GM06990 (cell line): ENCODE data around the gene PCDHA8.

ENCODE experiments used
- DNase-seq: peaks from one replicate; pipeline ENCODE4 v3.0.0-alpha.2; 2011; ENCODE audit not compliant: insufficient read length; ENCODE audit errors: extremely low read depth
- H3K27me3 ChIP-seq: replicated peaks from 2 replicates; pipeline ENCODE4 v1.6.0; 2011; ENCODE audit warnings: low read length; ENCODE audit not compliant: control insufficient read depth, insufficient read depth
- H3K36me3 ChIP-seq: 2 replicates; pipeline ENCODE4 v1.5.1; 2011; ENCODE audit warnings: low read length; ENCODE audit not compliant: control insufficient read depth, insufficient read depth
- H3K4me3 ChIP-seq: replicated peaks from 2 replicates; pipeline ENCODE4 v1.5.1; 2011; ENCODE audit warnings: low read depth, mild to moderate bottlenecking, control low read depth, low read length
- TF ChIP-seq, protein P1 (sequence below): IDR thresholded peaks from 2 replicates; pipeline ENCODE4 v1.5.1; 2011; ENCODE audit warnings: low read length, control low read depth, mild to moderate bottlenecking, inconsistent platforms; ENCODE audit not compliant: insufficient read depth, poor library complexity, severe bottlenecking

Gene PCDHA8

DNA sequence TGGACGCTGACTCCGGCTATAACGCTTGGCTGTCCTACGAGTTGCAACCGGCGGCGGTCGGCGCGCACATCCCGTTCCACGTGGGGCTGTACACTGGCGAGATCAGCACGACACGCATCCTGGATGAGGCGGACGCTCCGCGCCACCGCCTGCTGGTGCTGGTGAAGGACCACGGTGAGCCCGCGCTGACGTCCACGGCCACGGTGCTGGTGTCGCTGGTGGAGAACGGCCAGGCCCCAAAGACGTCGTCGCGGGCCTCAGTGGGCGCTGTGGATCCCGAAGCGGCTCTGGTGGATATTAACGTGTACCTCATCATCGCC lies 36.2 kb downstream of the PCDHA8 start:
- no peak for DNase-seq
- TF ChIP-seq, protein P1, sequence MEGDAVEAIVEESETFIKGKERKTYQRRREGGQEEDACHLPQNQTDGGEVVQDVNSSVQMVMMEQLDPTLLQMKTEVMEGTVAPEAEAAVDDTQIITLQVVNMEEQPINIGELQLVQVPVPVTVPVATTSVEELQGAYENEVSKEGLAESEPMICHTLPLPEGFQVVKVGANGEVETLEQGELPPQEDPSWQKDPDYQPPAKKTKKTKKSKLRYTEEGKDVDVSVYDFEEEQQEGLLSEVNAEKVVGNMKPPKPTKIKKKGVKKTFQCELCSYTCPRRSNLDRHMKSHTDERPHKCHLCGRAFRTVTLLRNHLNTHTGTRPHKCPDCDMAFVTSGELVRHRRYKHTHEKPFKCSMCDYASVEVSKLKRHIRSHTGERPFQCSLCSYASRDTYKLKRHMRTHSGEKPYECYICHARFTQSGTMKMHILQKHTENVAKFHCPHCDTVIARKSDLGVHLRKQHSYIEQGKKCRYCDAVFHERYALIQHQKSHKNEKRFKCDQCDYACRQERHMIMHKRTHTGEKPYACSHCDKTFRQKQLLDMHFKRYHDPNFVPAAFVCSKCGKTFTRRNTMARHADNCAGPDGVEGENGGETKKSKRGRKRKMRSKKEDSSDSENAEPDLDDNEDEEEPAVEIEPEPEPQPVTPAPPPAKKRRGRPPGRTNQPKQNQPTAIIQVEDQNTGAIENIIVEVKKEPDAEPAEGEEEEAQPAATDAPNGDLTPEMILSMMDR = no peak
- no peak overlapping the region for H3K4me3 ChIP-seq
- no peaks in the 10 kb centered on the region for H3K36me3 ChIP-seq
- H3K27me3 ChIP-seq = no peaks in the 10 kb centered on the region

DNA sequence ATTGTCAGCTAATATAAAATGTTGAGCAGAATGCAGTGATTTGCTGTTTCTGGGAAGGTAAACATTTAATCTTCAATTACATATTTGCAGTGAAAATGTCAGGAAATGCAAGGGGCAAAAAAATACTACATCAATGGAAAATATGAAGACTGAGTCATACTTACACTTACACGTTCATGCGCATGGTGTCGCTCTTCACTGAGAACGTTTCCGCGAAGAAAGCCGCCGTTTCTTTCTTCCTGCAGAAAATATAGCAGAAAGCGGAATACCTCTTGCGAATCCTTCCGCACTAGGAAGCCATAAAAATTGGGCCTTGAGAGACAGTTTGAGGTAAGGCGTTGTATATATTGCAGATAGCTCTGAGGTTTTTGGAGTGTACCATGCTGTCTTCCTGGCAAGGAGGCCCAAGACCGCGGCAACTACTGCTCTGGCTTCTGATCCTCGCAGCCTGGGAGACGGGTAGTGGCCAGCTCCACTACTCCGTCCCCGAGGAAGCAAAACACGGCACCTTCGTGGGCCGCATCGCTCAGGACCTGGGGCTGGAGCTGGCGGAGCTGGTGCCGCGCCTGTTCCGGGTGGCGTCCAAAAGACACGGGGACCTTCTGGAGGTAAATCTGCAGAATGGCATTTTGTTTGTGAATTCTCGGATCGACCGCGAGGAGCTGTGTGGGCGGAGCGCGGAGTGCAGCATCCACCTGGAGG lies 41.1 kb downstream of the PCDHA8 start, which contains the start of gene PCDHA13:
Gene PCDHA13 (plus strand): TSS at position 236 of the 702 bp plus-strand sequence. CDS start 145 bp downstream, at position 381.
- H3K4me3 ChIP-seq = no peak within 1 kb of the TSS
- H3K36me3 ChIP-seq = no peaks in the 10 kb centered on the region
- DNase-seq = no peak
- TF ChIP-seq, protein P1 = no peak
- no peaks in the 10 kb centered on the region for H3K27me3 ChIP-seq

DNA sequence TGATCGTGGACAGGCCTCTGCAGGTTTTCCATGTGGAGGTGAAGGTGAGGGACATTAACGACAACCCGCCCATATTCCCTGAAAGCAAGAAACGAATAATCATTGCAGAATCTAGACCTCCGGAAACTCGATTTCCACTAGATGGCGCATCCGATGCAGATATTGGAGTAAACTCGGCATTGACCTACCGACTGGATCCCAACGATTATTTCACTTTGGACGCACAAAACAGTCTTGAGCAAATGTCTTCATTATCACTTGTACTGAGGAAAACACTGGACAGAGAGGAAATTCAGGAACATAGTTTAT lies 41.6 kb downstream of the PCDHA8 start:
- TF ChIP-seq, protein P1 = no peak
- Histone ChIP-seq H3K27me3 (no peaks in the 10 kb centered on the region), H3K4me3 (no peak overlapping the region), H3K36me3 (no peaks in the 10 kb centered on the region)
- DNase-seq = no peak

DNA sequence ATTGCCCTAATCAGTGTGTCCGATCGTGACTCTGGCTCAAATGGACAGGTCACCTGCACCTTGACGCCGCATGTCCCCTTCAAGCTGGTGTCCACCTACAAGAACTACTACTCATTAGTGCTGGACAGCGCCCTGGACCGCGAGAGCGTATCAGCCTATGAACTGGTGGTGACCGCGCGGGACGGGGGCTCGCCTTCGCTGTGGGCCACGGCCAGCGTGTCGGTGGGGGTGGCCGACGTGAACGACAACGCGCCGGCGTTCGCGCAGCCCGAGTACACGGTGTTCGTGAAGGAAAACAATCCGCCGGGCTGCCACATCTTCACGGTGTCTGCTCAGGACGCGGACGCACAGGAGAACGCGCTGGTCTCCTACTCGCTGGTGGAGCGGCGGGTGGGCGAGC lies 42.4 kb downstream of the PCDHA8 start:
- no peak for DNase-seq
- TF ChIP-seq, protein P1 = no peak

DNA sequence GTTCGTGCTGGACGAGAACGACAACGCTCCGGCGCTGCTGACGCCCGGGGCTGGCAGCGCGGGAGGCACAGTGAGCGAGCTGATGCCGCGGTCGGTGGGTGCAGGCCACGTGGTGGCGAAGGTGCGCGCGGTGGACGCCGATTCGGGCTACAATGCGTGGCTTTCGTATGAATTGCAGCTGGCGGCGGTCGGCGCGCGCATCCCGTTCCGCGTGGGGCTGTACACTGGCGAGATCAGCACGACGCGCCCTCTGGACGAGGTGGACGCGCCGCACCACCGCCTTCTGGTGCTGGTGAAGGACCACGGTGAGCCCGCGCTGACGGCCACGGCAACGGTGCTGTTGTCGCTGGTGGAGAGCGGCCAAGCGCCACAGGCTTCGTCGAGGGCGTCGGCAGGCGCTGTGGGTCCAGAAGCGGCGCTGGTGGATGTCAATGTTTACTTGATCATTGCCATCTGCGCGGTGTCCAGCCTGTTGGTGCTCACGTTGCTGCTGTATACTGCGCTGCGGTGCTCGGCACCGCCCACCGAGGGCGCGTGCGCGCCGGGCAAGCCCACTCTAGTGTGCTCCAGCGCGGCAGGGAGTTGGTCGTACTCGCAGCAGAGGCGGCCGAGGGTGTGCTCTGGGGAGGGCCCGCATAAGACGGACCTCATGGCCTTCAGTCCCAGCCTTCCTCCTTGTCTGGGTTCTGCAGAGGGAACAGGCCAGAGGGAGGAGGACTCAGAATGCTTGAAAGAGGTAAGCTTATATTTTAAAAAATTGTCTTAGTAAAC lies 43.1 kb downstream of the PCDHA8 start:
- Histone ChIP-seq H3K27me3 (no peaks in the 10 kb centered on the region), H3K4me3 (no peak overlapping the region), H3K36me3 (no peaks in the 10 kb centered on the region)
- TF ChIP-seq, protein P1 = no peak
- no peak for DNase-seq

More for the DNA sequence above, 42.4 kb downstream of the PCDHA8 start:
- Histone ChIP-seq H3K27me3 (no peaks in the 10 kb centered on the region), H3K36me3 (no peaks in the 10 kb centered on the region), H3K4me3 (no peak overlapping the region)
